GM12865 (cell line): ENCODE data around the gene TBC1D25.

Experiments
- DNase-seq: peaks from one replicate; pipeline ENCODE4 v3.0.0; 2010; ENCODE audit warnings: low read depth
- H3K4me3 ChIP-seq: 2 replicates; pipeline ENCODE4 v1.5.1; 2011; ENCODE audit warnings: mild to moderate bottlenecking, low read depth, low read length, control low read depth
- CTCF ChIP-seq: IDR thresholded peaks from 2 replicates; pipeline ENCODE4 v1.5.1; 2011; ENCODE audit warnings: low read length, control low read depth, low read depth, inconsistent platforms; ENCODE audit not compliant: insufficient read depth; ENCODE audit errors: missing control alignments

The TBC1D25 gene

GRCh38 chrX:48509245-48509590 is 30.3 kb upstream of the TBC1D25 start:
- H3K4me3 ChIP-seq, result peak overlapping the region; percentile 70
- no peak for TF ChIP-seq CTCF
- DNase-seq, result peak; percentile 10

- H3K4me3 ChIP-seq, result peak overlapping the region; percentile 70
- peak; percentile 3 for DNase-seq
- TF ChIP-seq CTCF, result no peak
These were observed 29.9 kb upstream of the TBC1D25 start for GRCh38 chrX:48509619-48510018.

GRCh38 chrX:48511560-48511959 is 28.0 kb upstream of the TBC1D25 start:
- no peak for TF ChIP-seq CTCF
- H3K4me3 ChIP-seq, result no peak overlapping the region
- no peak for DNase-seq

- TF ChIP-seq CTCF, result no peak
- DNase-seq, result no peak
- no peak overlapping the region for H3K4me3 ChIP-seq
These were observed 27.1 kb upstream of the TBC1D25 start for GRCh38 chrX:48512371-48512935.

DNA sequence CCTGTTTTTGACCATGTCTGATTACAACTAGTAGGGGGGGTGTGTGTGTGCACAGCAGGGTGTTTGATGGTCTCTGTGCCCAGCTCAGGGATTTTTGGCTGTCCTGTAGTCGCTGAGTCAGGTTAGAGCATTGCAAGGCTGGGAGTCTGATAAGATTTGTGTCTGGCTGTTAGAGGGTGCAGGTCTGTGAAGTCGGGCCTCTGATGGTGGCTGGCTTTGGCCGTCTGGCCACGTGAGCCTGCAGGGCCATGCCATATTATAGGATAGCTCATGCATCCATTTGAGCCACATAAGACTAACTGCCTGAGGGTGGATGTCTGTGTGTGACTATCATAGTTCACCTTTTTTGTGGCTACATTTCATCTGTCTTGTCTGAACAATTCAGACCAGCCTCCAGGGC is 25.8 kb upstream of the TBC1D25 start:
- DNase-seq, result no peak
- no peak for TF ChIP-seq CTCF

GRCh38 chrX:48514126-48514806 is 25.2 kb upstream of the TBC1D25 start:
- no peak for TF ChIP-seq CTCF
- no peak for DNase-seq
- no peak overlapping the region for H3K4me3 ChIP-seq

More for the DNA sequence above, 25.8 kb upstream of the TBC1D25 start:
- no peak overlapping the region for H3K4me3 ChIP-seq

- no peak for TF ChIP-seq CTCF
- H3K4me3 ChIP-seq, result no peak overlapping the region
These were observed 24.6 kb upstream of the TBC1D25 start for GRCh38 chrX:48514868-48515460.

More at GRCh38 chrX:48514868-48515460, 24.6 kb upstream of the TBC1D25 start:
- DNase-seq, result no peak
